Hepatocyte (in vitro differentiated cells): ENCODE data around the gene SMIM5.

Experiments used
- CTCF ChIP-seq: fragments of 200-600 bp; sonication (generic); IDR thresholded peaks from 2 replicates; pipeline ENCODE4 v1.5.1; 2016; ENCODE audit warnings: antibody characterized with exemption, mild to moderate bottlenecking; ENCODE audit not compliant: poor library complexity
- EZH2 ChIP-seq: fragments of 200-600 bp; sonication (generic); IDR thresholded peaks from 2 replicates; pipeline ENCODE4 v1.6.1; 2016; ENCODE audit warnings: antibody characterized with exemption, mild to moderate bottlenecking, borderline replicate concordance
- EZH2phosphoT487 ChIP-seq: fragments of 200-600 bp; sonication (generic); IDR thresholded peaks from one replicate; pipeline ENCODE4 v1.6.1; 2018; ENCODE audit warnings: antibody characterized with exemption, mild to moderate bottlenecking, low read depth, moderate library complexity; ENCODE audit not compliant: unreplicated experiment, severe bottlenecking

GRCh38 chr17:75634376-75634740, 1.1 kb downstream of the SMIM5 start:
- TF ChIP-seq EZH2phosphoT487 (no peak), CTCF (no peak), EZH2 (no peak)
